Calu3 (cell line): Measurements from ENCODE around the gene ACBD3. TPM values are rescaled to one million over a fixed set of nuclear protein-coding genes. Genes with fewer than 3 reads are reported as not detected.

Experiments used
- Bru-seq: library from RNA; stranded (reverse); fragments of 400-500 nt; gene quantifications from one replicate; lab custom pipeline; 2021; lab: Mats Ljungman, UMichigan
- BruChase-seq, 2 experiments: library from RNA; stranded (reverse); fragments of 400-500 nt; gene quantifications; one replicate each; lab custom pipeline; 2021; lab: Mats Ljungman, UMichigan
- BruUV-seq: library from RNA; stranded (reverse); fragments of 400-500 nt; replicated peaks from 2 replicates; lab custom pipeline; 2021; lab: Mats Ljungman, UMichigan
- CTCF ChIA-PET: fragments of 300-600 bp; sonication (Branson Sonifier 250); formaldehyde crosslinking; loops from one replicate; lab custom pipeline; 2022; ENCODE audit warnings: antibody characterized with exemption; lab: Charles Lee
- DNase-seq: peaks from one replicate; pipeline ENCODE4 v3.0.0; 2022
- H3K27ac Mint-ChIP-seq: one replicate; pipeline ENCODE4 v1.8.0; 2022; ENCODE audit warnings: mixed read lengths; ENCODE audit not compliant: unreplicated experiment
- H3K27me3 Mint-ChIP-seq: one replicate; pipeline ENCODE4 v1.8.0; 2022; ENCODE audit warnings: mixed read lengths; ENCODE audit not compliant: unreplicated experiment
- H3K36me3 Mint-ChIP-seq: one replicate; pipeline ENCODE4 v1.8.0; 2022; ENCODE audit warnings: mild to moderate bottlenecking, moderate library complexity, mixed read lengths; ENCODE audit not compliant: insufficient read depth, unreplicated experiment
- H3K4me1 Mint-ChIP-seq: one replicate; pipeline ENCODE4 v1.8.0; 2022; ENCODE audit warnings: mild to moderate bottlenecking, low read depth, mixed read lengths; ENCODE audit not compliant: unreplicated experiment
- H3K4me3 Mint-ChIP-seq: one replicate; pipeline ENCODE4 v1.8.0; 2022; ENCODE audit warnings: mild to moderate bottlenecking, low read depth, moderate library complexity, mixed read lengths; ENCODE audit not compliant: unreplicated experiment
- H3K9me3 Mint-ChIP-seq: one replicate; pipeline ENCODE4 v1.8.0; 2022; ENCODE audit warnings: low read depth, mixed read lengths; ENCODE audit not compliant: unreplicated experiment
- CTCF ChIP-seq: fragments of 200-600 bp; IDR thresholded peaks from one replicate; pipeline ENCODE4 v1.8.0; 2022; ENCODE audit warnings: antibody characterized with exemption; ENCODE audit not compliant: unreplicated experiment
- intact Hi-C: fragments of 100-400 bp; cut with micrococcal nuclease; formaldehyde crosslinking; loops from one replicate; pipeline ENCODE4 v1.10.0; 2022; ENCODE audit not compliant: unreplicated experiment
- long read RNA-seq: library from polyadenylated mRNA; stranded (forward); transcript quantifications from one replicate; pipeline ENCODE4 v2.0.0, GENCODE V29; 2022
- total RNA-seq: library from RNA; stranded (reverse); gene quantifications from 2 replicates; pipeline ENCODE4 v1.2.3, GENCODE V29; 2022

ACBD3 gene
- total RNA-seq = 50.3 and 51.6 TPM in 2 replicates
- Bru-seq, nascent RNA = percentile 92 among the genes with signal in this experiment
- BruChase-seq, experiment 1, labeled RNA remaining after a 6-hour chase = percentile 90 among the genes with signal in this experiment
- percentile 91 among the genes with signal in this experiment for BruChase-seq, experiment 2, labeled RNA remaining after a 2-hour chase
- long read RNA-seq, transcript ACBD3-201 (8 exons, 3,573 nt) = major isoform, 73 of 87 reads
- long read RNA-seq, partial matches to known transcripts = 8 of 87 reads
- long read RNA-seq, other reads (novel, unspliced or antisense) = 6 of 87 reads

- Mint-ChIP-seq H3K27me3 (no peaks in the 10 kb centered on the region), H3K4me1 (peaks cover 31% of the 10 kb centered on the region), H3K27ac (peak within 1 kb of the TSS; percentile 70), H3K4me3 (peak within 1 kb of the TSS; percentile 84), H3K36me3 (peaks cover 46% of the 10 kb centered on the region), H3K9me3 (no peaks in the 10 kb centered on the region)
- peak; percentile 24 for TF ChIP-seq CTCF
- intact Hi-C loops = loop anchor here (10.0 kb wide), 1 partner anchor 122 kb away; the partner anchor contains the start of gene H3-3A
- no TSS peak for BruUV-seq
- CTCF ChIA-PET = interaction anchor here (1.0 to 2.7 kb wide), 3 partner anchors 58 to 122 kb away, joined by 4 to 8 read pairs (median 7); no protein-coding TSS in a partner anchor
- DNase-seq = peak; percentile 91
Observed at GRCh38 chr1:226186124-226187018, at the start of gene ACBD3. Gene ACBD3 (minus strand): TSS chr1:226186741. CDS start chr1:226186675, 66 bp downstream.

GRCh38 chr1:226233806-226234205 is 47.3 kb upstream of the ACBD3 start:
- Mint-ChIP-seq H3K36me3 (peaks cover 15% of the 10 kb centered on the region), H3K4me3 (no peak overlapping the region), H3K27ac (no peak overlapping the region), H3K27me3 (no peaks in the 10 kb centered on the region), H3K9me3 (no peaks in the 10 kb centered on the region), H3K4me1 (no peaks in the 10 kb centered on the region)
- no TSS peak for BruUV-seq
- no peak for DNase-seq
- intact Hi-C loops = loop anchor here (5.0 kb wide), 1 partner anchor 48 kb away; no protein-coding TSS in a partner anchor
- TF ChIP-seq CTCF = no peak
- CTCF ChIA-PET = no interaction called here

GRCh38 chr1:226233293-226233692 is 46.8 kb upstream of the ACBD3 start:
- no TSS peak for BruUV-seq
- no peaks in the 10 kb centered on the region for H3K27me3 Mint-ChIP-seq
- no peak overlapping the region for H3K4me3 Mint-ChIP-seq
- no peak overlapping the region for H3K27ac Mint-ChIP-seq
- CTCF ChIA-PET = no interaction called here
- peaks cover 10% of the 10 kb centered on the region for H3K36me3 Mint-ChIP-seq
- intact Hi-C loops = loop anchor here (5.0 kb wide), 1 partner anchor 49 kb away; no protein-coding TSS in a partner anchor
- TF ChIP-seq CTCF = no peak
- H3K4me1 Mint-ChIP-seq = no peaks in the 10 kb centered on the region
- DNase-seq = no peak
- no peaks in the 10 kb centered on the region for H3K9me3 Mint-ChIP-seq

- no TSS peak for BruUV-seq
- no peak for DNase-seq
- Mint-ChIP-seq H3K27ac (no peak overlapping the region), H3K9me3 (no peaks in the 10 kb centered on the region), H3K27me3 (peaks cover 27% of the 10 kb centered on the region), H3K4me3 (no peak overlapping the region), H3K4me1 (peaks cover 7% of the 10 kb centered on the region), H3K36me3 (peaks cover 15% of the 10 kb centered on the region)
- no peak for TF ChIP-seq CTCF
- intact Hi-C loops = no loop called here
- CTCF ChIA-PET = interaction anchor here (0.6 to 0.9 kb wide), 2 partner anchors 111 to 499 kb away, joined by 4 to 5 read pairs; no protein-coding TSS in a partner anchor
Observed at GRCh38 chr1:226226601-226227000, 40.1 kb upstream of the ACBD3 start.
